HG03342 (cell line): ENCODE measurements around the gene SERPINA10.
"Not testable (repeated sequence)": the region's sequence is repeated elsewhere in the genome, so short reads cannot be mapped to it uniquely, and the experiment has no call there.

Source experiments
- ATAC-seq: cut with Tn5 transposase; IDR thresholded peaks from one replicate; pipeline ENCODE4 v1.9.1; 2021; ENCODE audit warnings: mild to moderate bottlenecking, moderate library complexity; ENCODE audit not compliant: unreplicated experiment

SERPINA10 gene

DNA sequence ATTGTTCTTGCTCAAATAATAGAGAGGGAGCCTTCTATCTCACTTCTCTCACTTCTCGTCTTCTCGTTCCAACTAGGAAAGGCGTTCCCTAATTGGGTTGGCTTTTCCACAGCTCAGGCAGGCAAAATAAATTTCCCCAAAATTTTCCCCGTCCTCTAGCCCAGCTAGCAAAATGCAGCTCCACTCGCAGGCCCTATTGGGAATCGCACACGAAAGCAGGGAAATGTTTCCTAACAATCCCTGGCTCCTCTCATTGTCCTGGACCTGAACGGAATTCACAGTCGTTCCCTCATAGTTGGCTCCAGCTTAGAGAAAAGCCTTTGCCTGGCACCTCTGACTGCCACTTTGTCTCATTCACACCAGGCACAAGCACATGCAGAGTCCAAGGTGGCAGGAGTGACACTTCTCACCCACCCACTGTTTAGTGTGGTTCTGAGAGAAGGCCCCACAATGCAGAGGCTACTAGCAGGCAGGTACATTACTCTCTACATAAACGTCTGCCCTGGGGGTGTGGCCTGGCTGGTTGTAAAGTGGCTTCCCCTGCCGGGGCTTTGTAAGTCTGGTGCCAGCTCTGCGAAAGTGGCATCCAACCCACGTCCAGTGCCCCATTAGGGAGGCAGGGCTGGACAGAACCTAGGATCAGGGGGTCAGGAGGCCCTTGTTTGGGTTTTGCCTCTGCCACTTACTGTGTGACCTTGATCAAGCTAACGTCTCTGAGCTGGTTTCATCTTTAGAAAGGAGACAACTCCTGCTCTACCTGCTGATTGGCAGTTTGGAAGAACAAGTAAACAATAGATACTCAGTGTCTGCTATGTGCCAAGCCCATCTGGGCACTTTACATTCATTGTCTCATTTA lies 4.2 kb downstream of the SERPINA10 start:
- no peak for ATAC-seq

DNA sequence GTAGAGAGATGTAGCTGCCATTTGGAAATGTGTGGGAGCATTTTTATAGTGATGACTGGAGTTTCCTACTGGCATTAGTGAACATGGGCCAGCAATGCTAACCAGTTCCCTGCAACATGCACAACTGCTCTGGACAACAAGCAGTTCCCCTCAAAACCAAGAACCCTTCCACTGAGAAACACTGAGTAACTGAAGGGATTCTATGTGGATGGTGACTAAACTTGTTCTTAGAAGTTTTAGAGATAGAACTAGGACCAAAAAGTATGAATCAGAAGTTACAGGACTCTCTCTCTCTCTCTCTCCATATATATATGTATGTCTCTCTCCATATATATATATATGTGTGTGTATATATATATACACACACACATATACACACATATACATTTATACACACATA lies 7.9 kb downstream of the SERPINA10 start:
- ATAC-seq, result no peak

DNA sequence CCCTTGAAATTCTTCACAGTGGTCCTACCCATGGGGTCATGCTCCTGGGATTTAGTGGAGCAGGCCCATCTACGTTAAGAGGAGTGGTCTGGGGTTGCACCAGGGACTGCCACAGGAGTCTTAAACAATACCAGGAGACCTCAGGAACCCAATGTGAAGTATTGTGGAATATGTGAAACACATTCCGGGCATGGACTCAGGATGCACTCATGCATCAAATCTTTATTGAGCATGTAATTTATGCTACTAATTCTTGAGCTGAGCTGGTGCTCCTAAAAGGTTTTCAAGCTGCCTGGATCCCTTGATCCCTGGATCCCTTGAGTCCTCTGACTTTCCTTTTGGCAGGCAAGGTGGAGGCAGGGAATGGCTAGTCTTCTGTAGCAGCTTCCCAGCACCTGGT lies 8.8 kb downstream of the SERPINA10 start:
- no peak for ATAC-seq

DNA sequence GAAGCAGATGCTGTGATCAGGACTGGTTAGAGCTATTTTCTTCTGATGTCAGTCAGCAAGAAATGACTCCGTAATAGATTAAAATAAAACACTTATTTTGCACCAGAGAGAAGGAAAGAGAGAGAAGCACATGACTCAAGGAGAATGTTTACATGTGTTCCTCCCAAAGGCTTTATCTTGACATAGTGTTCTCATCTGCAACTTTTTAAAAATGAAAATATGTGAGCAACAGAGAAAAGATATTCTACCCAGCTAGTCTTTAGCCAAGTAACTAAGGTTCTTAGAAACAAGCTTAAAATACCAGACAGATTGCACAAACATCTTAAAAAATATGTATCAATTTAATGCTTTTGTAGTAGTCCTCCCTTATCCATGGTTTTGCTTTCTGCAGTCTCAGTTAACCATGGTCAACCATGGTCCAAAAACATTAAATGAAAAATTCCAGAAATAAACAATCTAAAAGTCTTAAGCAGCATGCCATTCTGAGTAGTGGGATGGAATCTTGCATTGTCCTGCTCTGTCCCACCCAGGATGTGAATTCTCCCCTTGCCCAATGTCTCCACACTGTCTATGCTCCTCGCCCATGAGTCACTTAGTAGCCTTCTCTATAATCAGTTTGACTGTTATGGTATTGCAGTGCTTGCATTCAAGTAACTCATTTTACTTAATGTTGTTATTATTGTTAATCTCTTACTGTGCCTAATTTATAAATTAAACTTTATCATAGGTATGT lies 9.9 kb downstream of the SERPINA10 start:
- no peak for ATAC-seq

DNA sequence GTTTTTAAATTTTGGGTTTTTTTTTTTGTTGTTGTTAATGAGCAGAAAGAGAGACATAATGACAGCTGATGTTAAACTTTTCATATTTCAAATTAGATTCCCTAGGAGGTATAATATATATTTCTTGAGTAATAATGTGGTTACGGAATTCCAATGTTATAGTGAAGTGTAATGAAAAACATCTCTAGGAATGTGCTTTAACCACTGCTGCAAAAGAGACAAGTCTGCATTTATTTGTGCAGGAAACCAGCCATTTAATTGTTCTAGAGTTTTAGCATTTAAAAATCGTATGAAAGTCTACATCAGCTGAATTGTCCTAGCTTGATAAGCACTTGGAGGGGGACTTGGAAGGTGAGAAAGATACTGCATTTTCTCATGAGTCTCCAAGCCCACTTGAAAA lies 14.3 kb downstream of the SERPINA10 start:
- ATAC-seq, result no peak

DNA sequence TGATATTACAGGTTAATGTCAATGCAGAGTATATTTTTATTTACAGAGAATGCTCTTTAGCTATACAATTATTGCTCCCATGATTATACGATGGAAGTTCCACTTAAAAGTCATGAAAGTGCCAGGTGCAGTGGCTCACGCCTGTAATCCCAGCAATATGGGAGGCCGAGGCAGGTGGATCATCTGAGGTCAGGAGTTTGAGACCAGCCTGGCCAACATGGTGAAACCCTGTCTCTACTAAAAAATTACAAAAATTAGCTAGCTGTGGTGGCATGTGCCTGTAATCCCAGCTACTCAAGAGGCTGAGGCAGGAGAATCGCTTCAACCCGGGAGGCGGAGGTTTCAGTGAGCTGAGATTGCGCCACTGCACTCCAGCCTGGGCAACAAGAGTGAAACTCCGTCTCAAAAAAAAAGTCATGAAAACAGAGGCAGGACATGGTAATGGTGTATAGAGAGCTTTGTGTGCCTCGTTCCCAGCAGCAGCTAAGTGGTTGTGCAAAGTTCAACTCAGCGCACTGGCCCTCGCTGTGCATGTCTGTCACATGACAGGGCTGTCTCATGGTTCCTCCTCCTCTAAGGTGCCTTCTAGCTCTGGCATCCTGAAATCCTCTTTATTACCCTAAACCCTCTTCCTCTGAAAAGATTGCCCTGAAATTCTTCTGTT lies 16.0 kb downstream of the SERPINA10 start:
- not testable (repeated sequence) for ATAC-seq

DNA sequence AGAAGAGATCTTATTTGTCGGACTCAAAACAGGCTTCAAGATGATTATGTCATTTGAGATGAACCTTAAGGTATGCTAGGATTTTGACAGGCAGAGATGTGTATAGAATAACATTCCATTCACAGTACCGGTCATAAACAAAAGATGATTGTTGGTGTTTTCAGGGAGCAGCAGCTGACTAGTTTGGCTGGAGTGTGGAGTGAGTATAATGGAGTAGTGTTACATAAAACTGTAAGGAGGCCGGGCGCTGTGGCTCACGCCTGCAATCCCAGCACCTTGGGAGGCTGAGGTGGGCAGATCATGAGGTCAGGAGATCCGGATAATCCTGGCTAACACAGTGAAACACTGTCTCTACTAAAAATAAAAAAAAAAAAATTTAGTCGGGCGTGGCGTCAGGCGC lies 23.9 kb downstream of the SERPINA10 start:
- no peak for ATAC-seq

DNA sequence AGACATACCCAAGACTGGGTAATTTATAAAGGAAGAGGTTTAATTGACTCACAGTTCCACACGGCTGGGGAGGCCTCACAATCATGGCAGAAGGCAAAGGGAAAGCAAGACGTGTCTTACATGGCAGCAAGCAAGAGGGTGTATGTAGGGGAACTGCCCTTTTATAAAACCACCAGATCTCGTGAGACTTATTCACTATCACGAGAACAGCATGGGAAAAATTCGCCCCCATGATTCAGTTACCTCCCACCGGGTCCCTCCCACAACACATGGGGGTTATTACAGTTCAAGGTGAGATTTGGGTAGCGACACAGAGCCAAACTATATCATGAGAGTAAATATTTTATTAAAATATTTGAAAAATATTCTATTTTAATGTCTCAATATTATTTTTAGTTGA lies 24.5 kb downstream of the SERPINA10 start:
- not testable (repeated sequence) for ATAC-seq

DNA sequence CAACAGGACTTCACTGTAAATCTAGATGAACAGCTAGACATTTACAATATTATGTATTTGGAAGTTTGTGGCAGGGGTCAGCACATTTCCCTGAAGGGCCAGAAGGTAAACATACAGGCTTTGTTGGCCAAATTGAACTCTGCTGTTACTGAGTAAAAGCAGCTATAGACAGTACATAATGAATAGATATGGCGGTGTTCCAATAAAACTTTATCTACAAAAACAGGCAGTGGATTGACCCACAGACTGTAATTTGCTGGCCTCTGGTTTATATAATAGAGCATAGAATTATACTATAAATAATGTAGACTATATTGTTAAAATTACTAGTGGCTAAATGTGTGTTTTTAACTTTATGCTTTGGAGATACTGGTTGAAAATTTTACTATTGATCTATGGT lies 25.7 kb downstream of the SERPINA10 start:
- ATAC-seq, result no peak

DNA sequence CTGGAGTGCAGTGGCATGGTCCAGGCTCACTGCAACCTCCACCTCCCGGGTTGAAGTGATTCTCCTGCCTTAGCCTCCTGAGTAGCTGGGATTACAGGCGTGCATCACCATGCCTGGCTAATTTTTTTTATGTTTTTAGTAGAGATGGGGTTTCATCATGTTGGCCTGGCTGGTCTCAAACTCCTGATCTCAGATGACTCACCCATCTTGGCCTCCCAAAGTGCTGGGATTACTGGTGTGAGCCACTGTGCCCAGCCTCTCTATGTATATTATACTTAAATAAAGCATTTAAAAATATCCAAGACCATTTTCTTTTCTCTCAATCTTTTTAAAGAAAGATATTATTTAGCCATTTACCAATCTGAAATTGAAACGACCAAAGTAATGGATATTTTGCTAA lies 28.9 kb downstream of the SERPINA10 start:
- ATAC-seq, result not testable (repeated sequence)

DNA sequence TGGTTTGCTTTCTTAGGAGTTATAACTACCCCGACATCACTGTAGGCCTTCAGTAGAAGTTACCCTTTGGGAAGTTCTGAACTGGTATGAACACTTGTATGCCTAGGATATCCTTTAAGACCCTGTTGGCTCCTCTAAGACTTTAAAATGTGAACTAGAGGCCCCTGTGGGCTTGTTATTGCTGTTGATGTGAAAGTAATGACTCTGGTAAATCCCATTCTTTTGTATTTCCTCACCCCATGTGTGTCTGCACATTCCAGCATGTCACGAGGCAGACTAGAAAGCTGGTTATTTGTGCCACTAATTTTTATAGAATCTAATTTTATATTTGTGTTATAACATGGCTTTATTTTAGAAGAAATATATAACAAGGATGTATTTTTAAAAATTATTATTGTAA lies 48.9 kb downstream of the SERPINA10 start:
- no peak for ATAC-seq

DNA sequence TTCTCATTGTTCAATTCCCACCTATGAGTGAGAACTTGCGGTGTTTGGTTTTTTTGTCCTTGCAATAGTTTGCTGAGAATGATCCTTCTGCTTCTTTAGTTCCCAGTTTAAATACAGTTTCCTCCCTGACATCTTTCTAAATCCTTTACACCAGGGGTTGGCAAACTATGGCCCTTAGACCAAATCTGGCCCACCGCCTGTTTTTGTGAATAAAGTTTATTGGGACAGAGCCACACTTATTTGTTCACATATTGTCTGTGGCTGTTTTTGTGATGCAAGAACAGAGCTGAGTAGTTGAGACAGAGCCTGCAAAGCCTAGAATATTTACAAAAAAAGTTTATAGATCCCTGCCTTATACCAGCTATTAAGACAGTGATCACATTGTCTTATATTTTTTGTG lies 53.7 kb downstream of the SERPINA10 start:
- ATAC-seq, result no peak

DNA sequence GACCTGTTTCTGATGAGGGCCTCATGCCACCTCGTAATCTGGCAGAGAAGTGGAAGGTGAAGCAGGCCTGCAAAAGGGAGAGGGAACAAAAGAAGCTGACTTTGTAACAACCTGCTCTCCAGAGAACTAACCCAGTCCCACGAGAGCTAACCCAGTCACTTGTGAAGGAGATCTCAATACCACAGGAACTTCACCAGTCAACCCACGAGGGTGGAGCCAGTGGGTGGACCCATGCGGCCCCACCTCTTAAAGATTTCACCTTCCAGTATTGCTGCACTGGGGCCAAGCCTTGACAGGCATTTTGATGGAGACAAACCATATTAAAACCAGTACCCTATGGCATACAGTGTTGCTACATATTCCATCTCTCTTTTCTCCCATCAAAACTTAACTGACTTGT lies 55.1 kb downstream of the SERPINA10 start:
- ATAC-seq, result no peak

DNA sequence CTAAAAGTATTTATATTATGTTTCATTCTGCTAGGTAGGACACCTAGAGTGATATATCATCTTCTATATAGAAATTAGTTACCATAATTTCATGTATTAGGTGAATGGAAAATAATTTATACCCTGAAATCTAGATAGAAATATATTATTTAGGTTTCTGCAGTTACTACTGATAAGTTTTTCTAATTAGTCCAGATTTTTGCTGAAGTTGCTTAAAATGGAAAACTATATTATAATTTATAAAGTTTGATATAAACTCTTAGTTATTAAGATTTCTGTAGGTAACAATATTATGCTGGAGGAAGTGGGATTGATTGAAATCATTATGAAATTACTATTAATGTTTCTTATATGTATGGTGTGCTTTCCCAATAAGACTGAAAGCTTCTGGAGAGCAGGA lies 56.0 kb downstream of the SERPINA10 start:
- ATAC-seq, result no peak
